ENCODE data around the gene NUP85.
"Not testable (repeated sequence)": the region's sequence is repeated elsewhere in the genome, so short reads cannot be mapped to it uniquely, and the experiment has no call there.

Gene NUP85

GRCh38 chr17:75205037-75205792, at the start of gene NUP85:
Gene NUP85 (plus strand): TSS chr17:75205679. CDS start chr17:75205762, 83 bp downstream.
- DNase-seq: peak; percentile 95

- DNase-seq: not testable (repeated sequence)
Observed at GRCh38 chr17:75158480-75158879, 47.0 kb upstream of the NUP85 start.

GRCh38 chr17:75159196-75160031, 46.1 kb upstream of the NUP85 start:
- DNase-seq: no peak

- no peak for DNase-seq
Observed at GRCh38 chr17:75160211-75160610, 45.3 kb upstream of the NUP85 start.

- no peak for DNase-seq
Observed at GRCh38 chr17:75163074-75163473, 42.4 kb upstream of the NUP85 start.

GRCh38 chr17:75164606-75165005, 40.9 kb upstream of the NUP85 start:
- DNase-seq: not testable (repeated sequence)

- DNase-seq: no peak
Observed at GRCh38 chr17:75168998-75169397, 36.5 kb upstream of the NUP85 start.

- no peak for DNase-seq
Observed at GRCh38 chr17:75173526-75173925, 32.0 kb upstream of the NUP85 start.

- no peak for DNase-seq
Observed at GRCh38 chr17:75174996-75175395, 30.5 kb upstream of the NUP85 start.

GRCh38 chr17:75176625-75177024, 28.9 kb upstream of the NUP85 start:
- no peak for DNase-seq

GRCh38 chr17:75178453-75178852, 27.0 kb upstream of the NUP85 start:
- no peak for DNase-seq

GRCh38 chr17:75181110-75181509, 24.4 kb upstream of the NUP85 start:
- no peak for DNase-seq

- DNase-seq: peak; percentile 49 to 57
Observed at GRCh38 chr17:75181608-75182318, 23.7 kb upstream of the NUP85 start.

- no peak for DNase-seq
Observed at GRCh38 chr17:75182319-75182568, 23.2 kb upstream of the NUP85 start.

GRCh38 chr17:75182569-75183436, 22.7 kb upstream of the NUP85 start, which contains the start of gene SUMO2:
Gene SUMO2 (minus strand): TSS chr17:75182959. CDS start chr17:75182834, 125 bp downstream.
- DNase-seq: peak; percentile 96 to 97

- no peak for DNase-seq
Observed at GRCh38 chr17:75183999-75184884, 21.2 kb upstream of the NUP85 start.

GRCh38 chr17:75188614-75189013, 16.9 kb upstream of the NUP85 start:
- DNase-seq: no peak

GRCh38 chr17:75191584-75191983, 13.9 kb upstream of the NUP85 start:
- DNase-seq: no peak

- DNase-seq: no peak
Observed at GRCh38 chr17:75194879-75195278, 10.6 kb upstream of the NUP85 start.

- no peak for DNase-seq
Observed at GRCh38 chr17:75199886-75200618, 5.4 kb upstream of the NUP85 start.

GRCh38 chr17:75205793-75206163, 299 bp downstream of the NUP85 start:
- DNase-seq: no peak

Measured in stimulated activated CD4-positive, alpha-beta T cell treated with anti-CD3 and anti-CD28 coated beads, Interleukin-2, amount 100 ng/mL, for 24 hours (primary cell).